OCI-M2 (cell line): Measurements from ENCODE around the gene CLCC1.
A peak's percentile ranks its signal among the peaks of the same experiment; 100 is the strongest.
"Not testable (repeated sequence)": the region's sequence is repeated elsewhere in the genome, so short reads cannot be mapped to it uniquely, and the experiment has no call there.

ENCODE experiments used
- DNase-seq: peaks from one replicate; lab custom pipeline; 2025; ENCODE audit not compliant: unreplicated experiment; lab: John Stamatoyannopoulos, UW

CLCC1 gene, protein sequence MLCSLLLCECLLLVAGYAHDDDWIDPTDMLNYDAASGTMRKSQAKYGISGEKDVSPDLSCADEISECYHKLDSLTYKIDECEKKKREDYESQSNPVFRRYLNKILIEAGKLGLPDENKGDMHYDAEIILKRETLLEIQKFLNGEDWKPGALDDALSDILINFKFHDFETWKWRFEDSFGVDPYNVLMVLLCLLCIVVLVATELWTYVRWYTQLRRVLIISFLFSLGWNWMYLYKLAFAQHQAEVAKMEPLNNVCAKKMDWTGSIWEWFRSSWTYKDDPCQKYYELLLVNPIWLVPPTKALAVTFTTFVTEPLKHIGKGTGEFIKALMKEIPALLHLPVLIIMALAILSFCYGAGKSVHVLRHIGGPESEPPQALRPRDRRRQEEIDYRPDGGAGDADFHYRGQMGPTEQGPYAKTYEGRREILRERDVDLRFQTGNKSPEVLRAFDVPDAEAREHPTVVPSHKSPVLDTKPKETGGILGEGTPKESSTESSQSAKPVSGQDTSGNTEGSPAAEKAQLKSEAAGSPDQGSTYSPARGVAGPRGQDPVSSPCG

DNA sequence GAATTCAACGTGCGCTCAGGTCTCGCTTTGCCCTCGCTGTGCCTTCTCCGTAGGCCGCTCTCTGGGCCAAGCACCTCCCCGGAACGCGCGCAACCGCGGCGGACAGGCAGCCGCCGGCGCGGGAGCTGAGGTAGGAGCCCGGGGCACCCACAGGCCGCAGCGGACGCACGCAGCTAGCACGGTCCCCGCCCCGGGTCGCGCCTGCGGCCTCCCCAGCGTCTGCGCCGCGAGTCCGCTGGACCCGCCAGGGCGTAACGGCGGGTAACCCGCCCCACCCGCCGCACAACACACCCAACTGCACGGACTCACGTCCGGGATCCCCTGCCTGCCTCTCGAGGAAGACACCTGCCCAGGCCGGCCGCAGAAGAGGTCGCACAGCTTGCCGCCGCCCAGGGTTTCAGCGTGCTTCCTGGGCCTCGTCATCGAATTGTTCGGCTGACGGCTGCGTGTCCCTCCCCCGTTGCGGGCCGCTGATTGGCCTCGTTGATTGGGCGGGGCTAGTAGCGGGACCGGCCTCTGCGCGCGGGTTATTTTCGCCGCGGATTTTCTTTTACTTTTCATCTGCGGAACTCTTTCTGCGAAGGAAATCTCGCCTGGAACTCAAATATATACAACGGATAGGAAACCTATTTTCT, at the start of gene CLCC1:
TSS of gene CLCC1 (minus strand) at position 433 of the 635 bp plus-strand sequence. CDS start 13,047 bp downstream, outside the sequence.
- DNase-seq: peak; percentile 19

DNA sequence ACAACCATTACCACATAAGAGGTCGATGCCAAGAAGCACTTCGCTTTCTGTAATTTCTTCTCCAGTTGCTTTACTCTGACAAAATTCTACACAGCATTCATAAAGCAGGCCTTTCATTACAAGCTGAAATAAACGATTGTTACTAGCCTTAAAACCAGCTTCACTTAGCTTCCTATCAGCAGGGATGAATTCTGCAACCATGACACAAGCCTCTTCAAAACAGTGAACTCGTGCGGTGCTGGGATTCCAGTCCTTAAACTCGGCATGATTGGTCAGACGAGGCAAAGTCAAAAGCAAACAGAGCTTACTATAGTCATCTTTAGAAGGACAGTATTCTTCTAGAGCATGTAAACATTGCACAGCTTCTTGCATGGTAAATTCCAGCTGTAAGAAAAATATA, 48.1 kb upstream of the CLCC1 start:
- no peak for DNase-seq

DNA sequence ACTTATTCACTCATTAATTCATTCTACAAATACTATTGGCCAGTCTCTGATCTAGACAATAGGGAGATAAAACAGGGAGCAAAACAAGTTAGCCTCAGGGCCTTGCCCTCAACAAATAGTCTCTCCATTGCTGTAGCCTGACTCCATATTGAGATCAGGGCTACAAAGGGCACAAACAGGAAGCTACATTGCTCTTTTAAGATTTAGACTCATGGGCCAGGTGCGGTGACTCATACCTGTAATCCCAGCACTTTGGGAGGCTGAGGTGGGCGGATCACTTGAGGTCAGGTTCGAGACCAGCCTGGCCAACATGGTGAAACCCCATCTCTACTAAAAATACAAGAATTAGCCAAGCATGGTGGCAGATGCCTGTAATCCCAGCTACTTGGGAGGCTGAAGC, 33.3 kb upstream of the CLCC1 start:
- DNase-seq: not testable (repeated sequence)

DNA sequence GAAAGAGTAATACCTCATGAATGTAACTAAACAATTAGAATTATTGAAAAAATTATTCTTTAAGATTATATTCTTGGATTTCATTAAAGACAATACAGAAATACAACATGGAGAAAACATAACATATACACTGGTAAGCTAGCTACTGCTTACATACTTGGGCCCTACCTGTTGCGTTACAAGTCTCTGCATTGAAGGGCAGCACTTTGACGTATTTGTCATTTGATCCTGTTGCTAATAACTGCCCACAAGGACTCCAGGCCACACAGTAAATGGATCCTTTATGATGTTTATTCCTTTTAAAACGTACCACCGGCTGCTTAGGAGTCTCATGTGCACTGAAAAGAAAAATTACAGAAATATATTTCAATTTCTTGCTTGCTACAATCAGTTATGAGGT, 19.8 kb upstream of the CLCC1 start:
- DNase-seq: no peak

DNA sequence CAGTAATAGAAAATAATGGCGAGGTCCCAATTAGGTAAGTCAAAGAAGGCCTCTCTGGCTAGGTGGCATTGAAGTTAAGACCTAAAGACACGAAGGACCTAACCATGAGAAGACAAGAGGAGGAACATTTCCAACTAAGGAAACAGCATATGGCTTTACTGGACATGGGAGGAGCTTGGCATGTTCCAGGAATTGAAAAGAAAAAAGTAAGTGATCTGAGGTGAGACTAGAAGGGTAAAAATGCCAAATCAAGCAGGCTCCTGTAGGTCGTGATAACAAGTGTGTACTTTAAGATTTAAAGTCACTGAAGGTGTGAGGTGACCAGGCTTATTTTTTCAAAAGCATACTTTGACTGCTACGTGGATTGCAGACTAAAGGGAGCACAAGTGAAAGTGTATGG, 13.4 kb upstream of the CLCC1 start:
- no peak for DNase-seq

DNA sequence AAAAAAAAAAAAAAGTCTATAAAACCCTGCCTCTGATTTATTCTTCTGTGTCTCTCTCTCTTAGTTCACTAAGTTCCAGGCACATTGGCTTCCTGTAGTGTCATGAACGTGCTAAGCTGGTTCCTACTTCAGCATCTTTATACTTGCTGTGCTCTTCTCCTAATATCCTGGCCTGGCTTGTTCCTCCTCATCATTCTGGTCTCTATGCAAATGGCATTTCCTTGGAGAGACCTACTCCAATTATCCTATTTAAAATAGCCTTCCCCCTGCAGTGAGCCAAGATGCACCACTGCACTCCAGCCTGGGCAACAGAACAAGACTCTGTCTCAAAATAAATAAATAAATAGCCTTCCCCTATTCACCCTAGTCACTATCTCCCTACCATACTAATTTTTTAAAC, 9.7 kb upstream of the CLCC1 start:
- DNase-seq: no peak

DNA sequence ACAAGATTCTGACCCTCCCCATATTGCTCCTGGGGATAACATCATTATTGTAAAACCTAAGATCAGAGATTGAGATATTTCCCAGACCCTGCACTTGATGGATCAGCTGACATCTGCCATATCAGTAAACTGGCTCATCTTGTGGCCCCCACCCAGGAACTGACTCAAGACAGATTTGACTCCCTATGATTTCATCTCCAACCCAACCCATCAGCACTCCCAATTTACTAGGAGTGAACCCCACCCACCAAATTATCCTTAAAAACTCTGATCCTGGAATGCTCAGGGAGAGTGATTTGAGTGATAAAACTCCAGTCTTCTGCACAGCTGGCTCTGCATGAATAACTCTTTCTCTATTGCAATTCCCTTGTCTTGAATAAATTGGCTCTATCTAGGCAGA, 6.1 kb upstream of the CLCC1 start:
- no peak for DNase-seq

DNA sequence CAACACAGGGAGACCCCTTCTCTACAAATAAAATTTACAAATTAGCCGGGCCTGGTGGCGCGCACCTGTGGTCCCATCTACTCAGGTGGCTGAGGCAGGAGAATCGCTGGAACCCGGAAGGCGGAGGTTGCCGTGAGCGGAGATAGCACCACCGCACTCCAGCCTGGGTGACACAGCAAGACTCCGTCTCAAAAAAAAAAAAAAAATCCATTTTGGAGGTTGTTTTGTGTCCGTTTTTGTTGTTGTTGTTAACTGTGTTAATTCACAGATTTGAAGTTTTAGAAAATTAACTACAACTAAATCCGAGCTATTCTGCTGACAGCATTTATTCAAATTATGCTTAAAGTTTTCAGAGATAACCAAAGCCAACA, 618 bp downstream of the CLCC1 start:
- DNase-seq: no peak

DNA sequence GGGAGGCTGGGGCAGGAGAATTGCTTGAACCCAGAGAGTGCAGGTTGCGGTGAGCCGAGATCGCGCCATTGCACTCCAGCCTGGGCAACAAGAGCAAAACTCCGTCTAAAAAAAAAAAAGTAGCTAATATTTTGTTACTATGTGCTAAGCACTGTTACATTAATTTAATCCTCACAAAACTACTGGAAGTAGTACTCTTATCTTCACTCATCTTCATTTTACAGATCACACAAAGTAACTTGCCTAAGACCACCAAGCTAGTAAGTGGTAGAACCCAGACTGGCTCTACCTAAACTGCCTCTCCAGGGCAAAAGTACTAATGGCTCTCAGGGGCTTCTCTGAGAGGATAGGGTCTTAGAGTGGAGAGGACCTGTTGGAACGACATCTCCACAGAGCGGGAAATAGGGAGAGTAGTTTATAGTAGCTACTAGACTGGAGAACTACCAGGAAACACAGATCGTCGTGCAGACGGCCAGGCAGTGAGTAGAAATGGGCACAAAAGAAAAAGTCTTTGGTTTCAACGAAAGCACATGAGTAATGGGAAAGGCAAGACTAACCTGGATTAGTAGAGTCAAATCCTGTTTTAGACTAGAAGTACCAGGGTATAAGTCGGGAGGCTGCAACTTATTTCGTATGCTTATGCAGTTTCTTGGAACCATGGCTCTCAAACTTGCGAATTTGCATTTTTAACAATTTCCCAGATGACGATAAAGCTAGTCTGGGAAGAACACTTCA, 1.4 kb downstream of the CLCC1 start:
- DNase-seq: no peak

DNA sequence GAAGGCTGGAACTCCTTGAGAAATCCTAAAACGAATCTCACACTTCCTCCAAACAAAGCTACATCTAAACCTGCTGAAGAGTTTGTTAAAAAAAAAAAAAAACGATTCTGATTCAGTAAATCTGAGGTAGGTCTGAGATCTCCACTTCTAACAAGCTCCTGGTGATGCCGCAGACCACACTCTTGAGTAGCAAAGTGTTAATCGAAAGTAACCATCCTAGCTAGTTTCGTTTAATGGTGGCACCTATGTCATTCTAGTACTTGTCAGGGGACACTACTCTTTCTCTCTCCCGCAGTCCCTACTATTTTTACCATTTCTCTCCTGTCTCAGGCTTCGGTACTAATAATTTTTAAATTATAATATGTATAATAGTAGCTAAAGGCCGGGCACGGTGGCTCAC, 2.1 kb downstream of the CLCC1 start:
- no peak for DNase-seq

DNA sequence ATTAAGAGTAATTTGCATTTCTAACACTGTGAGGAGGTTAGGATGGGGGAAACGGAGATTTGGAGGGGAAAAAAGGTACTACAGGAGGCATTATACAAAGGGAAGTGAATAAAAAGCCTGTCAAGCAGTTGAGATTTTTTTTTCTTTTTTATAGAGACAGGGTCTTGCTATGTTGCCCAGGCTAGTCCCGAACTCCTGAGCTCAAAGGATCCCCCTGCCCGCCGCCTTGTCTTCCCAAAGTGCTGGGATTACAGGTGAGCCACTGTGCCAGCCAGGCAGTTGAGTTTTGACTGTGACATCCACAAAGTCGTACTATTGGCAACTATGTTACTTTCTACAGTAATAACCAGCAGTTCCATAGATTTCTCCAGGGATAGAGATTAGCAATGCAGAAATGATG, 2.6 kb downstream of the CLCC1 start:
- no peak for DNase-seq

DNA sequence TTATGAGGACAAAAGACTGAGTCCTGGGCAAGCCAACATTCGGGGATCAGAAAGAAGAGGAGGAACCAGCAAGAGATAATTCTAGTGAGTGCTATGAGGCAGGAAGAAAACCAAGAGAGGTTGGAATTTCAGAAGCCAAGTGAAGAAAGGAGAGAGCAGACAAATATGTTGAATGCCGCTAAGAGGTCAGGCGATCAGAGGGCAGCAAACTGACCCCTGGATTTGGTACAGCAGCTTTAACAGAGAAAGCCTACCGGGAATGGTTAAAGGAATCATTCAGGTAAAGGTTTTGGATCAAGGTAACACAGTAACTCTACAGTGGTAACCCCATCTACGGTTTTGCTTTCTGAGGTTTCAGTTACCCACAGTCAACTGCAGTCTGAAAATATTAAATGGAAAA, 5.4 kb downstream of the CLCC1 start:
- no peak for DNase-seq

DNA sequence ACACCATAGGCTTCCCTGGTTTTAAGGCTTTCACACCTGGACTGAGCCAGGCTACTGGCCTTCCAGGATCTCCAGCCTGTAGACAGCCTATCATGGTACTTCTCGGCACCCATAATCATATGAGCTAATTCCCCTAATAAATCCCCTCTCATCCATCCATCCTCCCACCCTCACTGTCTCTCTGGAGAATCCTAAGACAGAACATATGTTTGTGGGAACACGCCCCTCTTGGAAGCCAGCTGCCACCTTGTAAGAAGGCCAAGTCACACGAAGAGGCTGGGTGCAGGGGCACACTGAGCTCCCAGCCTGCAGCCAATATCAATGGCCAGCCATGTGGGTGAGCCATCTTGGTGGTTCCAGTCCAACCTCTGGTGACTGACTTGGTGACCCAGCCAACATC, 7.4 kb downstream of the CLCC1 start:
- DNase-seq: no peak

DNA sequence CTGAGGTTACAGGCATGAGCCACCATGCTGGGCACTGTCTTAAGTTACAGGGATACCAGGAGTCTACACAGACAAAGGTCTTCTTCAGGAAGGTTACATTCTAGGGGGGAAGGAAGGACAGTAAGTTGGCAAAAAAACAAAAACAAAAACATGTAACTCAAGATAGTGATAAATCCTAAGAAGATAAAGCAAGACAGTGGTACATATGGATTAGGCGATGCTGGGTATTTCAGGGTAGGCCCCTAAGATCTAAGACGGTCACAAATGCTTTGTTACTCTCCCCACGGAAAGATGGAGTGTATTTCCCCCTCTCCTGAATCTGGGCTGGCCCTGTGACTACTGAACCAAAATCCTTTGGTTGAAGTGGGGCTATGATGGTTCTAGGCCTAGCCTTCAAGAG, 8.2 kb downstream of the CLCC1 start:
- no peak for DNase-seq

DNA sequence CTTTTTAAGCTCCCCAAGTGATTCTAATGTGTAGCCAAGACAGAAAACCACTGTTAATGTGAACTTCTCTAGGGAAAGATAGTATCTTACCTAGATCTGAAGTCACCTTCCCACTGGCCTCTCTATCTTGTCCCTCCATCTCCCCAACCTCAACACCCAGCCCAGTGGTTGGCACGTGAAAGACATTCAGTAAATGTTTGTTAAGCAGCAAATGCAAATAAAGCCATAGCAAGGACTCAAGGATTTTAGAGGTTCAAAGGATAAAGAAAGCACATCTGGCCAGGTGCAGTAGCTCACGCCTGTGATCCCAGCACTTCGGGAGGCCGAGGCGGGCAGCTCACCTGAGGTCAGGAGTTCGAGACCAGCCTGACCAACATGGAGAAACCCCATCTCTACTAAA, 9.8 kb downstream of the CLCC1 start:
- DNase-seq: no peak

DNA sequence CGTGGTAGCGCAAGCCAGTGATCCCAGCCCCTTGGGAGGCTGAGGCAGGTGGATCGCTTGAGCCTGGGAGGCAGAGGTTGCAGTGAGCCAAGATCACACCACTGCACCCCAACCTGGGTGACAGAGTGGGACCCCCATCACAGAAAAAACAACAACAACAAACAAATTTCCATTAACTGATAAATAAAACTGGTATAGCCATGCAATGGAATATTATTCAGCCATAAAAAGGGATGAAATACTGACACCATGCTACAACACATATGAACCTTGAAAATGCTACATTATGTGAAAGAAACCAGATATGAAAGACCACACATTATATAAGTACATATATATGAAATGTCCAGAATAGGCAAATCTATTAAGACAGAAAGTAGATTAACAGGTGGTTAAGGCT, 12.0 kb downstream of the CLCC1 start:
- no peak for DNase-seq

DNA sequence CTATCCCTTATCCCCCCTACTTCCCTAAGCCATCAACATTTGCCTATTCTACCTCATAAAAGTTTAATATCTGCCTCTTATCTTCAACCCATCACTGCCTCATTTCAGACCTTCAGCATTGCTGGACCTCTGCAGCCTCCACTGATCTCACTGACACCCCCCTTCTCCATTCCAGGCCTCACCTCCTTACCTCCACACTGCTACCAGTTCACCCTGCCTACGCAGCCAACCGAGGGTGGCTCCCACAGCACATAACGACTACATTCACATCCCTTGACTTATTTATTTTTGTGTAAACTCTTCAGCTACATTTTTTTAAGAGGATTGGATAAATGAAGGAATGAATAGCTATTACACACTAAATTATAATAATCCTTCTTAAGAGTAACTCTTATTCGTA, 14.2 kb downstream of the CLCC1 start:
- DNase-seq: no peak

DNA sequence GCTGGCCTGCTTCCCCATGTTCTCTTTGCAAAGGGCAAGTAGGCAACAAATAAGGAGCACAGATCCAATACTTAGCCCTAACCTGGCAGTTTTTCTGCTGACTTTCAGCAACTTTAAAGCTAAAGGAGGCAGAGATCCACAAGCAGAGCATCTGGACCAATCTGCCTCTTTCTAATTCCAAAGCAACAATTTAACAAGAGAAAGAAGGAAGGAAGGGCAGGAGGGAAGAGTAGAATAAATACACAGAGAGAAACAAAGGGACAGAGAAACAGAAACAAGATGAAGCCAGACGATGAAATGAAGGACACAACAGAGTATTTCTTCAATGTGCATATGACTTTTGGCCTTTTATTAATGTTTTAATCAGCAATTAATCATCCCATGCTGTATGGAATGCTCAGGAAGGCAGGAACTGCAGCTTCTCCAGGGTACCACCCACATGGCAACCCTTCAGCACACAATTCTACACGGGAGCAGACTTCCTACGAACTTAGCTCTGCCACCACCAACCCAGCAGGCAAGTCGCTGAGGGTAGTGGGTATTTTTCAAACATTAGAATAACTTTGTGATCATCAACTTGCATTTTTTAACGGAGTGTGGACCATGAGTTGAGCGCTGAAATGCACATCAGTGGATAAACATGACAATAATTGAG, 15.3 kb downstream of the CLCC1 start:
- no peak for DNase-seq

DNA sequence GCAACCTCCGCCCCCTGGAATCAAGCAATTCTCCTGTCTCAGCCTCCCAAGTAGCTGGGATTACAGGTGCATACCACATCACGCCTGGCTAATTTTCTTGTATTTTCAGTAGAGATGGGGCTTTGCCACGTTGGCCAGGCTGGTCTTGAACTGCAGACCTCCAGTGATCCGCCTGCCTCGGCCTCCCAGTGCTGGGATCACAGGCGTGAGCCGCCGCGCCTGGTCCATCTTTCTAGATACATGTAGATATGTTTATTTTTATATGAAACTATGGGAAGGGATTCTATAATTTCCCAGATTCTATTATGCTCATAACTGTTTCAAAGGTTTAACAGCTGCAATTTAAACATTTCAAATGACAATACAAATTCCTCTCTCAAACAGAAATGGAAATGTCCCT, 27.1 kb downstream of the CLCC1 start:
- DNase-seq: no peak

DNA sequence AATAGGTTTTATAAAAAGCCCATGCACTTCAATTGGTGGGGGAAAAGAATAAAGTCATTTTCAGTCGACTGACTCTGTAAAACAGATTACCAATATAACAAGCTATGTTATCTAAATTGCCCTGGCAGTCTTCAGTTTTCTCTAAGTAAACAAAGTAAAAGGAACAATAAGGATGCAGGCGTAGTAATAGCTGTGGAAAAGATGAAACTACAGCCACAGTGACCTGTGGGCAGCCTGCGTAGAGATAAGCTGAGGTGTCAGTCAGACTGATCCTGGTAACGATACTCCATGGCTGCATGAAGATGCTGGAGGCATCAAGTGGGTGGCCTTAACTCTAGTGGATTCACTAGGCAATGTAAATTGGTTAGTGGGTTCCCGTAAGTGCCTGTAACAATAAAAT, 29.3 kb downstream of the CLCC1 start:
- DNase-seq: no peak

DNA sequence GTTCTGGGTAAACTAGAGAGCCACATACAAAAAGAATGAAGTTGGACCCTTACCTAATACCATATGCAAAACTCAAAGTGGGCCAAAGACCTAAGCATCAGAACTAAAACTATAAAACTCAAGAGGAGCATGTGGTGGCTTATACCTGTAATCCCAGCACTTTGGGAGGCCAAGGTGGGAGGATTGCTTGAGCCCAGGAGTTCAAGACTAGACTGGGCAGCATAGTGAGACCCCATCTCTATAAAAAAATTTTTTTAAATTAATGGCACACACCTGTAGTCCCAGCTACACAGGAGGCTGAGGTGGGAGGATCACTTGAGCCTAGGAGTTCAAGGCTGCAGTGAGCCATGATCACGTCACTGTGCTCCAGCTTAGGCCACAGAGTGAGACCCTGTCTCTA, 35.7 kb downstream of the CLCC1 start:
- DNase-seq: not testable (repeated sequence)
